ENCODE measurements around the gene POU6F2. TPM values are rescaled to one million over a fixed set of nuclear protein-coding genes. Genes with fewer than 3 reads are reported as not detected.
"Not testable (repeated sequence)": the region's sequence is repeated elsewhere in the genome, so short reads cannot be mapped to it uniquely, and the experiment has no call there.

POU6F2 gene
- total and polyA plus RNA-seq, 2 experiments from 2014 or later, result not detected

GRCh38 chr7:38992203-38992602 lies 14.5 kb downstream of the POU6F2 start:
- Histone ChIP-seq H3F3A (ENCODE audit: insufficient read depth) (no peaks in the 10 kb centered on the region), H3K4me2 (ENCODE audit: unreplicated experiment) (no peak overlapping the region), H3K4me3 (no peak overlapping the region), H3K9me3 (ENCODE audit: low read depth) (no peaks in the 10 kb centered on the region), H3K9ac (no peak overlapping the region), H4K20me1 (ENCODE audit: insufficient read depth) (no peaks in the 10 kb centered on the region; the same call in 1 of the 2 replicates), H3K36me3 (ENCODE audit: low read depth) (no peaks in the 10 kb centered on the region), H3K27me3 (replicated peaks; ENCODE audit: insufficient read depth) (peaks cover 10% of the 10 kb centered on the region; the same call in 1 of the 2 replicates), H3K4me1 (ENCODE audit: insufficient read depth) (no peaks in the 10 kb centered on the region), H2AFZ (no peak overlapping the region), H3K9me2 (ENCODE audit: insufficient read depth) (no peaks in the 10 kb centered on the region), H3K27ac (no peak overlapping the region), H3K79me2 (ENCODE audit: insufficient read depth) (no peaks in the 10 kb centered on the region)
- in situ Hi-C loops (cut with MboI), result no loop called here
- TF ChIP-seq EZH2phosphoT487 (IDR thresholded peaks at IDR 0.05; ENCODE audit: insufficient read depth, low read depth) (no peak), EZH2 (IDR thresholded peaks at IDR 0.05; ENCODE audit: insufficient read depth, poor library complexity, severe bottlenecking) (no peak)
- DNase-seq, result no peak
- WGBS, 2 experiments (ENCODE audit: low coverage in 1 of 2, low lambda C conversion rate in 2 of 2, missing lambda C conversion rate in 2 of 2), result 27 to 37% methylated on average over 4 of the region's 4 CpGs

- no peaks in the 10 kb centered on the region; the same call in 1 of the 2 replicates for H3K27me3 ChIP-seq (replicated peaks; ENCODE audit: insufficient read depth)
- H3K9ac ChIP-seq, result no peak overlapping the region
- no peak for TF ChIP-seq EZH2 (IDR thresholded peaks at IDR 0.05; ENCODE audit: insufficient read depth, poor library complexity, severe bottlenecking)
- TF ChIP-seq EZH2phosphoT487 (IDR thresholded peaks at IDR 0.05; ENCODE audit: insufficient read depth, low read depth), result no peak
- H3K9me2 ChIP-seq (ENCODE audit: insufficient read depth), result no peaks in the 10 kb centered on the region
- H3K4me1 ChIP-seq (ENCODE audit: insufficient read depth), result no peaks in the 10 kb centered on the region
- no peaks in the 10 kb centered on the region for H3K79me2 ChIP-seq (ENCODE audit: insufficient read depth)
- H4K20me1 ChIP-seq (ENCODE audit: insufficient read depth), result no peaks in the 10 kb centered on the region
- no peak for DNase-seq
- H3K36me3 ChIP-seq (ENCODE audit: low read depth), result no peaks in the 10 kb centered on the region
- WGBS, 2 experiments (ENCODE audit: low coverage in 1 of 2, low lambda C conversion rate in 2 of 2, missing lambda C conversion rate in 2 of 2), result 48 to 55% methylated on average over 1 of the region's 1 CpG
- H3K4me2 ChIP-seq (ENCODE audit: unreplicated experiment), result no peak overlapping the region
- H2AFZ ChIP-seq, result no peak overlapping the region
- no peaks in the 10 kb centered on the region for H3K9me3 ChIP-seq (ENCODE audit: low read depth)
- H3K27ac ChIP-seq, result no peak overlapping the region
- in situ Hi-C loops (cut with MboI), result no loop called here
- no peaks in the 10 kb centered on the region for H3F3A ChIP-seq (ENCODE audit: insufficient read depth)
- H3K4me3 ChIP-seq, result no peak overlapping the region
These were observed 23.9 kb downstream of the POU6F2 start for GRCh38 chr7:39001595-39001994.

- Histone ChIP-seq H3K27ac (no peak overlapping the region), H3K27me3 (replicated peaks; ENCODE audit: insufficient read depth) (no peaks in the 10 kb centered on the region; the same call in 1 of the 2 replicates), H3K4me2 (ENCODE audit: unreplicated experiment) (no peak overlapping the region), H3K9me2 (ENCODE audit: insufficient read depth) (no peaks in the 10 kb centered on the region), H4K20me1 (ENCODE audit: insufficient read depth) (no peaks in the 10 kb centered on the region), H3K9ac (no peak overlapping the region), H3F3A (ENCODE audit: insufficient read depth) (no peaks in the 10 kb centered on the region), H3K4me3 (no peak overlapping the region), H3K4me1 (ENCODE audit: insufficient read depth) (no peaks in the 10 kb centered on the region), H3K79me2 (ENCODE audit: insufficient read depth) (no peaks in the 10 kb centered on the region), H3K9me3 (ENCODE audit: low read depth) (no peaks in the 10 kb centered on the region), H3K36me3 (ENCODE audit: low read depth) (no peaks in the 10 kb centered on the region), H2AFZ (no peak overlapping the region)
- 29 to 34% methylated on average over 5 of the region's 5 CpGs for WGBS, 2 experiments (ENCODE audit: low coverage in 1 of 2, low lambda C conversion rate in 2 of 2, missing lambda C conversion rate in 2 of 2)
- in situ Hi-C loops (cut with MboI), result no loop called here
- TF ChIP-seq EZH2phosphoT487 (IDR thresholded peaks at IDR 0.05; ENCODE audit: insufficient read depth, low read depth), result no peak
- TF ChIP-seq EZH2 (IDR thresholded peaks at IDR 0.05; ENCODE audit: insufficient read depth, poor library complexity, severe bottlenecking), result no peak
- DNase-seq, result no peak
These were observed 25.0 kb downstream of the POU6F2 start for GRCh38 chr7:39002755-39003154.

- no peaks in the 10 kb centered on the region for H3K36me3 ChIP-seq (ENCODE audit: low read depth)
- no peak overlapping the region for H3K4me2 ChIP-seq (ENCODE audit: unreplicated experiment)
- H3K27me3 ChIP-seq (replicated peaks; ENCODE audit: insufficient read depth), result no peaks in the 10 kb centered on the region; the same call in 1 of the 2 replicates
- no peak overlapping the region for H3K4me3 ChIP-seq
- no peak for TF ChIP-seq EZH2phosphoT487 (IDR thresholded peaks at IDR 0.05; ENCODE audit: insufficient read depth, low read depth)
- no peaks in the 10 kb centered on the region for H3K9me2 ChIP-seq (ENCODE audit: insufficient read depth)
- no peak for DNase-seq
- H3K27ac ChIP-seq, result no peak overlapping the region
- H3K9me3 ChIP-seq (ENCODE audit: low read depth), result no peaks in the 10 kb centered on the region
- no peaks in the 10 kb centered on the region for H3K79me2 ChIP-seq (ENCODE audit: insufficient read depth)
- H3F3A ChIP-seq (ENCODE audit: insufficient read depth), result no peaks in the 10 kb centered on the region
- H3K9ac ChIP-seq, result no peak overlapping the region
- no peaks in the 10 kb centered on the region for H3K4me1 ChIP-seq (ENCODE audit: insufficient read depth)
- 27 to 33% methylated on average over 8 of the region's 8 CpGs for WGBS, 2 experiments (ENCODE audit: low coverage in 1 of 2, low lambda C conversion rate in 2 of 2, missing lambda C conversion rate in 2 of 2)
- no peaks in the 10 kb centered on the region for H4K20me1 ChIP-seq (ENCODE audit: insufficient read depth)
- H2AFZ ChIP-seq, result no peak overlapping the region
- in situ Hi-C loops (cut with MboI), result no loop called here
These were observed 27.3 kb downstream of the POU6F2 start for GRCh38 chr7:39005036-39005435.

- WGBS, 2 experiments (ENCODE audit: low coverage in 1 of 2, low lambda C conversion rate in 2 of 2, missing lambda C conversion rate in 2 of 2), result 67 to 75% methylated on average over 4 to 6 of the region's 6 CpGs
These were observed 27.8 kb downstream of the POU6F2 start for GRCh38 chr7:39005461-39005860.

GRCh38 chr7:39013049-39013939 lies 35.6 kb downstream of the POU6F2 start:
- in situ Hi-C loops (cut with MboI); H3K79me2 ChIP-seq (ENCODE audit: insufficient read depth); H3K27me3 ChIP-seq (replicated peaks; ENCODE audit: insufficient read depth); H3F3A ChIP-seq (ENCODE audit: insufficient read depth); H3K9me3 ChIP-seq (ENCODE audit: low read depth); H3K9me2 ChIP-seq (ENCODE audit: insufficient read depth); H3K4me2 ChIP-seq (ENCODE audit: unreplicated experiment); H3K4me1 ChIP-seq (ENCODE audit: insufficient read depth); H4K20me1 ChIP-seq (ENCODE audit: insufficient read depth); H3K4me3 ChIP-seq; H3K9ac ChIP-seq; H3K36me3 ChIP-seq (ENCODE audit: low read depth); H2AFZ ChIP-seq; H3K27ac ChIP-seq; DNase-seq: not testable (repeated sequence)
- 57 to 69% methylated on average over 22 to 34 of the region's 34 CpGs for WGBS, 2 experiments (ENCODE audit: low coverage in 1 of 2, low lambda C conversion rate in 2 of 2, missing lambda C conversion rate in 2 of 2)

More at GRCh38 chr7:39005461-39005860, 27.8 kb downstream of the POU6F2 start:
- Histone ChIP-seq H3K36me3 (ENCODE audit: low read depth) (no peaks in the 10 kb centered on the region), H3K27me3 (replicated peaks; ENCODE audit: insufficient read depth) (no peaks in the 10 kb centered on the region; the same call in 1 of the 2 replicates), H4K20me1 (ENCODE audit: insufficient read depth) (no peaks in the 10 kb centered on the region), H3K4me3 (no peak overlapping the region), H3K9me2 (ENCODE audit: insufficient read depth) (no peaks in the 10 kb centered on the region), H3K27ac (no peak overlapping the region), H3K4me1 (ENCODE audit: insufficient read depth) (no peaks in the 10 kb centered on the region), H2AFZ (no peak overlapping the region), H3K9ac (no peak overlapping the region), H3K79me2 (ENCODE audit: insufficient read depth) (no peaks in the 10 kb centered on the region), H3K4me2 (ENCODE audit: unreplicated experiment) (no peak overlapping the region), H3K9me3 (ENCODE audit: low read depth) (no peaks in the 10 kb centered on the region), H3F3A (ENCODE audit: insufficient read depth) (no peaks in the 10 kb centered on the region)
- TF ChIP-seq EZH2phosphoT487 (IDR thresholded peaks at IDR 0.05; ENCODE audit: insufficient read depth, low read depth), result no peak
- no peak for TF ChIP-seq EZH2 (IDR thresholded peaks at IDR 0.05; ENCODE audit: insufficient read depth, poor library complexity, severe bottlenecking)
- no peak for DNase-seq
- in situ Hi-C loops (cut with MboI), result no loop called here
